Lower leg skin (tissue), 4 donors: ENCODE results near the gene IFNGR1. TPM values are rescaled to one million over a fixed set of nuclear protein-coding genes. Genes with fewer than 3 reads are reported as not detected.

ENCODE experiments used
- DNase-seq, 2 donors: peaks; one replicate each; pipeline ENCODE4 v3.0.0-alpha.2; 2019; ENCODE audit warnings: low spot score in 2 of 2
- H3K4me3 ChIP-seq: fragments of 200-600 bp; sonication (generic); 2 replicates; pipeline ENCODE4 v1.5.1; 2017; ENCODE audit warnings: mild to moderate bottlenecking, low read depth; ENCODE audit not compliant: poor library complexity, severe bottlenecking
- CTCF ChIP-seq, 3 donors: fragments of 450-650 bp; IDR thresholded peaks; one replicate each; pipeline ENCODE4 v1.5.1; 2016; ENCODE audit warnings: antibody characterized with exemption in 3 of 3, mild to moderate bottlenecking in 3 of 3, moderate library complexity in 2 of 3
- POLR2A ChIP-seq, 2 donors: fragments of 450-650 bp; IDR thresholded peaks; one replicate each; pipeline ENCODE4 v1.6.1; 2016 to 2017; ENCODE audit warnings: antibody characterized with exemption in 2 of 2, mild to moderate bottlenecking in 1 of 2, moderate library complexity in 1 of 2
- WGBS, 2 donors: methylation state at CpG; one replicate each; pipeline ENCODE4 v1.1.5; 2018; 5-methylcytosine and 5-hydroxymethylcytosine counted together
- intact Hi-C: fragments of 100-400 bp; cut with DNase I; formaldehyde crosslinking; loops from one replicate; pipeline ENCODE4 v1.15.0; 2023; ENCODE audit warnings: low total_unique reads
- total RNA-seq, 4 donors: library from RNA; depleted of rRNA; stranded (reverse); fragments of >200 nt; gene quantifications; one replicate each; pipeline ENCODE4 v1.1.0, GENCODE V29; 2016

The IFNGR1 gene
- total RNA-seq = 10 to 100 TPM; 64.2 to 92.1 (median 83.0) TPM

GRCh38 chr6:137218917-137219663, at the start of gene IFNGR1:
IFNGR1 (minus strand) TSS chr6:137219385; CDS start chr6:137219327, 58 bp downstream.
- TF ChIP-seq CTCF (IDR thresholded peaks at IDR 0.05) = peak in 1 of 3 donors; percentile 10
- peak in 1 of 2 donors; percentile 93 for TF ChIP-seq POLR2A (IDR thresholded peaks at IDR 0.05)
- intact Hi-C loops = no loop called here
- peak within 1 kb of the TSS; percentile 59 for H3K4me3 ChIP-seq
- WGBS, 2 donors = 0 to 1% methylated on average over 56 to 64 of the region's 64 CpGs
- DNase-seq = peak; percentile 96 to 99

- 94% methylated on average over 3 of the region's 3 CpGs for WGBS, 2 donors
- intact Hi-C loops = no loop called here
- no peak for TF ChIP-seq POLR2A (IDR thresholded peaks at IDR 0.05)
- TF ChIP-seq CTCF (IDR thresholded peaks at IDR 0.05) = no peak
- no peak overlapping the region for H3K4me3 ChIP-seq
- DNase-seq = no peak
These were observed 49.7 kb upstream of the IFNGR1 start for GRCh38 chr6:137268911-137269310.

- no peak for TF ChIP-seq POLR2A (IDR thresholded peaks at IDR 0.05)
- TF ChIP-seq CTCF (IDR thresholded peaks at IDR 0.05) = no peak
- intact Hi-C loops = no loop called here
- H3K4me3 ChIP-seq = no peak overlapping the region
- DNase-seq = no peak
- WGBS, 2 donors = 82% methylated on average over 4 of the region's 4 CpGs
These were observed 47.1 kb upstream of the IFNGR1 start for GRCh38 chr6:137266309-137266586.

GRCh38 chr6:137265561-137266308, 46.5 kb upstream of the IFNGR1 start:
- DNase-seq = no peak
- TF ChIP-seq POLR2A (IDR thresholded peaks at IDR 0.05) = no peak
- no peak for TF ChIP-seq CTCF (IDR thresholded peaks at IDR 0.05)
- intact Hi-C loops = no loop called here
- no peak overlapping the region for H3K4me3 ChIP-seq
- WGBS, 2 donors = 21 to 32% methylated on average over 7 of the region's 7 CpGs

- DNase-seq = peak; percentile 55 to 89
- 35 to 39% methylated on average over 5 of the region's 5 CpGs for WGBS, 2 donors
- TF ChIP-seq POLR2A (IDR thresholded peaks at IDR 0.05) (no peak), CTCF (IDR thresholded peaks at IDR 0.05) (no peak)
- no peak overlapping the region for H3K4me3 ChIP-seq
- intact Hi-C loops = no loop called here
These were observed 45.3 kb upstream of the IFNGR1 start for GRCh38 chr6:137264311-137265075.
